Astrocyte of the spinal cord (primary cell): ENCODE measurements around the gene TCF15.

Source experiments
- DNase-seq: peaks from one replicate; pipeline ENCODE4 v3.0.0; 2011; ENCODE audit warnings: low read depth, low spot score
- H3K4me3 ChIP-seq: 2 replicates; pipeline ENCODE4 v1.5.1; 2011; ENCODE audit warnings: low read depth, mild to moderate bottlenecking, low read length, moderate library complexity
- in situ Hi-C: cut with HindIII; loops from 2 replicates; pipeline ENCODE4 v1.10.0; 2017; ENCODE audit warnings: low sequenced_read_pairs
- TF ChIP-seq, protein P1 (sequence below): IDR thresholded peaks from 2 replicates; pipeline ENCODE4 v1.5.1; 2012; ENCODE audit warnings: low read depth, mild to moderate bottlenecking, low read length, inconsistent platforms

TCF15 gene

DNA sequence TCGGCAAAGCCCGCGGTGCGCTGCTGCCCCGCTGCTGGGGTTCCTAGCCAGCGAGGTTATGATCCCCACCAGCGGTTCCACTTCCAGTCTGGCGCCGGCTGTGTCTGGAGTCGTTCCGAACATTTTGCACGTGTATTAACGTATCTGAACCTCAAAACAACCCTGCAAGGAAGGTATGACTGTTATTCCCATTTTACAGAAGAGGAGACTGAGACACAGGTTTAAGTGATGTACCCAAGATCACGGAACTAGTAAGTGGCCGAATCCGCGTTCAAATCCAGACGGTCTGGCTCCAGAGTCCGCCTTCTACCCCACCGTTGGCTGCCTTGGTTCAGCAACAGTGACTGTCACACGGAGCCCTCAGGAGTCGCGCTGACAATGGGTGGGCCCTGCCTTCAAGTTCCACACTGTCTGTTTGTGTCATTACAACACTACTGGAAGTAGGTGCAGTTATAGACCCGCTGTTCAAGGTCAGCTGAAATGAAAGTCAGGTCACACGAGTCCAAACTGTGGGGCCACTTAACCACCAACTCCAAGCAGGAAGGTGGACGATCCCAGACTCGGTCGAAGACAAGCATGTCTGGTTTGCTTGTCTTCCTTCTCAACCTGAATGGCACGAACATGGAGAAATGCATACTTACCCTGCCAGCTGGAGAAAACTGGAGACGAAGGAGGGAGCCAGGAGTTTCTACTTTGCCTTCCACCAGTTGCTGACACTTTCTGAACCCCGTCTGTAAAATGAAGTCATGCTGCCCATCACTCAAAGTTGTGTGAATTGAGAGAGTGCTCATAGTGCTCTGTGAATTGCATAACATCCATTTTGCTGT is 43.7 kb upstream of the TCF15 start:
- in situ Hi-C loops, result no loop called here

DNA sequence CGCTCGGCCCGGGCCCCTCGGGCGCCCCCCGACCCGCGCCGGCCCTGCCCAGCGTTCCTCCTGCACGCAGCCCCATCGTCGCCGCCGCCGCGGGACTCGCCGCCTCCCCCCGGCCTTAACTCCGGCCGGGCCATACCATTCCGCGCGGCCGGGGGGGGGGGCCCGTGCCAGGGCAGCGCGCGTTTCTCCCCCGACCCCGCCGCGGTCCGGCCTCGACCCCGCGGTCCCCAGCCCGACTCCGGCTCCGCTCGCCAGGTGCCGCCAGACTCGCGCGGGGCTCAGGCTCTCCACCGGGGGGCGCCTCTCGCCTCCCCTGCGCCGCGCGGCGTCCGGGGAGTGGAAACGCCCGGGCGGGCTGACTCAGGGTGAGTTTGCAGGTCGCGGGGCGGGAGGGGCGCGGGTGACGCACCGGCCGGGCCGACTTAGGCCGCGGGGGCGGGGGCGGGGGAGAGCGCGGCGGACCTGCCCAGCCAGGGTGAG is 43.0 kb upstream of the TCF15 start, which contains the start of gene SRXN1:
Gene SRXN1, minus strand, starts transcription at position 91 of the 480 bp plus-strand sequence. Its CDS starts 15 bp downstream, at position 76.
- in situ Hi-C loops, result no loop called here
- TF ChIP-seq, protein P1, sequence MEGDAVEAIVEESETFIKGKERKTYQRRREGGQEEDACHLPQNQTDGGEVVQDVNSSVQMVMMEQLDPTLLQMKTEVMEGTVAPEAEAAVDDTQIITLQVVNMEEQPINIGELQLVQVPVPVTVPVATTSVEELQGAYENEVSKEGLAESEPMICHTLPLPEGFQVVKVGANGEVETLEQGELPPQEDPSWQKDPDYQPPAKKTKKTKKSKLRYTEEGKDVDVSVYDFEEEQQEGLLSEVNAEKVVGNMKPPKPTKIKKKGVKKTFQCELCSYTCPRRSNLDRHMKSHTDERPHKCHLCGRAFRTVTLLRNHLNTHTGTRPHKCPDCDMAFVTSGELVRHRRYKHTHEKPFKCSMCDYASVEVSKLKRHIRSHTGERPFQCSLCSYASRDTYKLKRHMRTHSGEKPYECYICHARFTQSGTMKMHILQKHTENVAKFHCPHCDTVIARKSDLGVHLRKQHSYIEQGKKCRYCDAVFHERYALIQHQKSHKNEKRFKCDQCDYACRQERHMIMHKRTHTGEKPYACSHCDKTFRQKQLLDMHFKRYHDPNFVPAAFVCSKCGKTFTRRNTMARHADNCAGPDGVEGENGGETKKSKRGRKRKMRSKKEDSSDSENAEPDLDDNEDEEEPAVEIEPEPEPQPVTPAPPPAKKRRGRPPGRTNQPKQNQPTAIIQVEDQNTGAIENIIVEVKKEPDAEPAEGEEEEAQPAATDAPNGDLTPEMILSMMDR, result peak; percentile 46
- H3K4me3 ChIP-seq, result peak within 1 kb of the TSS; percentile 88
- peak; percentile 94 for DNase-seq

More for the DNA sequence above, 43.7 kb upstream of the TCF15 start:
- peak overlapping the region; percentile 40 for H3K4me3 ChIP-seq
- DNase-seq, result no peak
- TF ChIP-seq, protein P1, result no peak

DNA sequence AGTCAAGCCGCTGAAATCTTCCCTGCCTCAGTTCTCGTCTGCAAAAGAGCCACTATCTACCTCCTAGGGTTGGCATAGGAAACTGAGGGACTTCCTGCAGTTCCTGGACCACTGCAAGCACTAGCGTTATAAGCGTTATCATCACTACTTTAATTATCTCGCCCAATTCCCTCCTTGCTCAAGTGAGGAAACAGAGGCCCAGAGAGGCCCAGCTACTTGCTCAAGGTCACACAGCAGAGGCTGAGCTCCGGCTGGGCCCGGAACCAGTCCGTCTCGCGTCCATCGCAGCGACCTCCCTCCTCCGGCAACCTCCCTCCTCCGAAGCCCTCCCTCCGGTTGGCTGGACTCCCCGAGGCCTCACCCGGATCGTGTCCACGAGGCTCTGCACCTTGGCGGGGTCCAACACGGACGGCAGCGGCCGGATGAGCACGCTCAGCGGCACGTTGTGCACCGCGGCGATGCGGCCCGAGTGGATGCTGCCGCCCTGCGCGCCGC is 42.6 kb upstream of the TCF15 start:
- H3K4me3 ChIP-seq, result peak overlapping the region; percentile 88
- peak; percentile 31 for DNase-seq
- TF ChIP-seq, protein P1, result no peak
- in situ Hi-C loops, result no loop called here

DNA sequence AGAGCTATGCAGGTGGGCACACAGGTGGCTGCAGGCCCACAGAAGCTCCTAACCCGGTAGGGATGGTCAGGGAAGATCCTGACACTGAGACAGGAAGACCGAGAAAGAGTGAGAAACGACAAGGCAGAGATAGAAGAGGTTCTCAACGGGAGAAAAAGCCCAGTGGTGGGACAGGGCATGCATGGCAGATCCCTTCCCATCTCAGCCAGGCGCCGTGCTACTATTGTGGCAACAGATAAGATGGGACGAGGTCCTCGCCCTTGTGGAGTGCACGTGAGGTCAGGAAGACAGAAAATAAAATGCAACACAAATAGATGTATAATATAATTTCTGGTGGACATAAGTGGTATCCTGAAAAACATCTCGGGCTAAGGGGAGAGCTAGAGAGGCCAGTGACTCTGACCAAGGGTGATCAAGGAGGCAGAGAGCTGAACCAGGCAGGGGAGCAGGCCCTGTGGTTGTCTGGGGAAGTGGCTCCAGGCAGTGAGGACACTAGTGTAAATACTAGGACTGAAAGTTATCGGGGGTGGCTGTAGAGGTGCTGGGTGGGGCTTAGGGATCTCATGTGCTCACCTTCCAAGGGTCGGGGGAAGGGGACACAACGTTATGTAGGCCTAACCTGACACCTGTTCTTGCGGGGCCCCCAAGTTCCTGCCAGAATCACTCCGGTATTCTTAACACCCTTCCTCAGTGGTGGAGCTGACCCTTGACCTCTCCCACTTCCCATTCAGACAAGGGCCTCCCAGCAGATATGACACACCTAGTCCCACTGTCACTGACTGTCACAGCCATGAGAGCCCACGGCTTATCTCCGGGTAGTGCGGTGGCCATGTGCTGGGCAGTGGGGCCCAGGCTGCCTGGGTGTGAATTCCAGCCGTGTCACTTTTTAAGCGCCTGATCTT is 41.9 kb upstream of the TCF15 start:
- DNase-seq, result no peak
- in situ Hi-C loops, result no loop called here
- H3K4me3 ChIP-seq, result peak overlapping the region; percentile 88
- TF ChIP-seq, protein P1, result no peak

DNA sequence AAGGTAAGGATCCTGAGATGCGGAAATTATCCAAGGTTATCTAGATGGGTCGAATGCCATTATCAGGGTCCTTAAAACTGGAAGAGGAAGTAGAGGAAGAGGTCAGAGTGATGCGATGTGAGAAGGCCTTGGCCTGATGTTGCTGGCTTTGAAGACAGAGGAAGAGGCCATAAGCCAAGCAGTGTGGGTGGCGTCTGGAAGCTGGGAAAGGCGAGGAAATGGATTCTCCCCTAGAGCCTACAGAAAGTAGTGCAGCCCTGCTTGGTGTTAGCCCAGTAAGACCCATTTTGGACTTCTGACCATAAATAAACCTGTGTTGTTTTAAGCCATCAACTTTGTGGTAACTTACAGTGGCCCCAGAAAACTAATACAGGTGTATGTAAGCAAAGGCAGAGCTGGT is 40.8 kb upstream of the TCF15 start:
- in situ Hi-C loops, result no loop called here
- DNase-seq, result no peak
- H3K4me3 ChIP-seq, result no peak overlapping the region
- TF ChIP-seq, protein P1, result peak; percentile 20

DNA sequence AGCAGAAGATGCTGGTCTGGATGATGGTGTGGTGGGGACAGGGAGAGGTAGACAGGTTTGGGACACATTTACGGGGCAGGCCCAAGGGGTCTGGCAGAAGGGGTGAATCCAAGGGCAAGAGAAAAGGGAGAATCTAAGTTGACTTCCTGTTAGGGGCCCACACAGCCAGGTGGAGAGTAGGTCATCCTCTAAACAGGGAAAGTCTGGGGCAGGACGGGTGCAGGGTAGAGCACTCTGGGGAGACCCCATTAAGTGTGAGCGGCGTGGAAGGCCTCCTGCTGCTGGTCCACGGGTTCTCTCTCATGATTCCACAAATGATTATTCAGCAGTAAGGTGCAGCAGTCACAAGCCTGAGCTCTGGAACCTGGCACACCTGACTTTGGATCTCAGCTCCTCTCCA is 40.2 kb upstream of the TCF15 start:
- in situ Hi-C loops, result no loop called here
- TF ChIP-seq, protein P1, result no peak
- no peak for DNase-seq
- H3K4me3 ChIP-seq, result no peak overlapping the region
